GM12874 (cell line): Measurements from ENCODE around the gene PDE3A.

ENCODE experiments used
- TF ChIP-seq, protein P1 (sequence below): IDR thresholded peaks from 2 replicates; pipeline ENCODE4 v1.5.1; 2011; ENCODE audit warnings: low read depth, mild to moderate bottlenecking, control low read depth, low read length, moderate library complexity; ENCODE audit not compliant: insufficient read depth

Gene PDE3A

DNA sequence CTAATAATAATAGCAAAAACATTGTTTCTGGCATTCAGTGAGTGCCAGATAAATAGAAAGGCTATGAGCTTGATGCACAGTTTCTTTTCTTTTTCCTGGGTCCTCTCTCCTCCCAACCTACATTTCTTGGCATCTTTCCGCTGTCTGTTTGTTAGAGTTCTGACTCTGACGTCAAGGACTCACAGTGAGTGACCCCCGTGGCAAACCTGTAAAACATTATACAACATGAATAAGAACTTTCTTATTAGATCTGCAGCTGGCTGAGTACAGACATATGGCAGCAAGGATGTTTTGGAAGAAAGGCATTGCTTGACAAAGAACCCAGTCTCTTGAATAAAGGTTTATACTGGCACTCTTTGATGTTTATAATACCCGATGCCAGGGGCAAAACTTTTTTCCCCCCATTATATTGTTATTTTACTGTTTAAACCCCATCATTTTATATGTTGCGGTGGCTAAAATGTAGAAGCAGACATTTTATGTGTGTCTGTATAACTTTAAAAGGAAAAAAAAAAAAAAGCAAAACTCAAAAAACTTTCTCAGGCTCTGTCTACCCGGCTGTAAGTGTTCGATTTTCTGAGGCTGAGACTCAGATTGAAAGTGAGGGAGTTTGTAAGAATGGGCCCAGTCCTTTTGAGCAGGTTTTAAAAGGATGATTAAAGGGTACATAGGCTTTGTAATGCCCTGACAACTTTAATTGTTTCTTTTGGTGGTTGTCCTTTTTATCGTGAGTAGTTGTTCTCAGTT, 159.3 kb downstream of the PDE3A start:
- TF ChIP-seq, protein P1, sequence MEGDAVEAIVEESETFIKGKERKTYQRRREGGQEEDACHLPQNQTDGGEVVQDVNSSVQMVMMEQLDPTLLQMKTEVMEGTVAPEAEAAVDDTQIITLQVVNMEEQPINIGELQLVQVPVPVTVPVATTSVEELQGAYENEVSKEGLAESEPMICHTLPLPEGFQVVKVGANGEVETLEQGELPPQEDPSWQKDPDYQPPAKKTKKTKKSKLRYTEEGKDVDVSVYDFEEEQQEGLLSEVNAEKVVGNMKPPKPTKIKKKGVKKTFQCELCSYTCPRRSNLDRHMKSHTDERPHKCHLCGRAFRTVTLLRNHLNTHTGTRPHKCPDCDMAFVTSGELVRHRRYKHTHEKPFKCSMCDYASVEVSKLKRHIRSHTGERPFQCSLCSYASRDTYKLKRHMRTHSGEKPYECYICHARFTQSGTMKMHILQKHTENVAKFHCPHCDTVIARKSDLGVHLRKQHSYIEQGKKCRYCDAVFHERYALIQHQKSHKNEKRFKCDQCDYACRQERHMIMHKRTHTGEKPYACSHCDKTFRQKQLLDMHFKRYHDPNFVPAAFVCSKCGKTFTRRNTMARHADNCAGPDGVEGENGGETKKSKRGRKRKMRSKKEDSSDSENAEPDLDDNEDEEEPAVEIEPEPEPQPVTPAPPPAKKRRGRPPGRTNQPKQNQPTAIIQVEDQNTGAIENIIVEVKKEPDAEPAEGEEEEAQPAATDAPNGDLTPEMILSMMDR: no peak

DNA sequence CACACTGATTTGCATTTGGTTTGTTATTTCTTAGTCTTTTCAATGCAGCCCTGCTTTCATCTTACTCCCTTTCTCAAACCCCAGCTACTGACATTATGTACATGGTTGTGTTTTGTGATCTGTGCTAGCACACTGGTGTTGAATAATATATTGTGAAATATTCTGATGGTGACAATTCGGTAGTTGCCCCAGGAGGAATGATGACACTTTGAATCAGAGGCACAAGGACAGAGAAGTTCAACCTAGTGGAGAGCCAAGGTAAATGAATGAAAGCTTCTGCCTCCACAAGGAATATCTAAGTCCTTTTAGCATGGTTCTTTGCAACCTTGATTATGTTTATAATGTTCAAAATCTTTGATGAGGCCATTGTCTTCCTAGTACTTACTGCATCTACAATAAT, 159.9 kb downstream of the PDE3A start:
- TF ChIP-seq, protein P1: no peak

DNA sequence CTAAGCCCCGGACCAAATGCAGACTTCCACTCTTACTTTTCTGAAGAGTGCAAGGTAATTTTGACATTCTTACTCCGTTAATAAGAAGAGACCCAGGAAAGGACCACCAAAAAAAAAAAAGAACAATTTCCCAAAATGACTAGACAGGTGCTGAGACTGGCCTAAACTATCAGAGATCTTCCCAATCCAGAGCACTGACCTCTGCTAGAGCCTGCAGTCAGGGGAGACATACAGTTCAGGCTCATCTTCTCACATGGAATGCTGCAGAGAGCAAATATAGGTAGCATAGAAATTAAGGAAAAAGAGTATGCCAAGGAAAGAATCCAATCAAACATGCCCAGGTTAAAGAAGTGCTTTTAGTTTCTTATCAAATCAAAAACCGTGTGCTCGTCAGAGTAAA, 177.9 kb downstream of the PDE3A start:
- TF ChIP-seq, protein P1: no peak

DNA sequence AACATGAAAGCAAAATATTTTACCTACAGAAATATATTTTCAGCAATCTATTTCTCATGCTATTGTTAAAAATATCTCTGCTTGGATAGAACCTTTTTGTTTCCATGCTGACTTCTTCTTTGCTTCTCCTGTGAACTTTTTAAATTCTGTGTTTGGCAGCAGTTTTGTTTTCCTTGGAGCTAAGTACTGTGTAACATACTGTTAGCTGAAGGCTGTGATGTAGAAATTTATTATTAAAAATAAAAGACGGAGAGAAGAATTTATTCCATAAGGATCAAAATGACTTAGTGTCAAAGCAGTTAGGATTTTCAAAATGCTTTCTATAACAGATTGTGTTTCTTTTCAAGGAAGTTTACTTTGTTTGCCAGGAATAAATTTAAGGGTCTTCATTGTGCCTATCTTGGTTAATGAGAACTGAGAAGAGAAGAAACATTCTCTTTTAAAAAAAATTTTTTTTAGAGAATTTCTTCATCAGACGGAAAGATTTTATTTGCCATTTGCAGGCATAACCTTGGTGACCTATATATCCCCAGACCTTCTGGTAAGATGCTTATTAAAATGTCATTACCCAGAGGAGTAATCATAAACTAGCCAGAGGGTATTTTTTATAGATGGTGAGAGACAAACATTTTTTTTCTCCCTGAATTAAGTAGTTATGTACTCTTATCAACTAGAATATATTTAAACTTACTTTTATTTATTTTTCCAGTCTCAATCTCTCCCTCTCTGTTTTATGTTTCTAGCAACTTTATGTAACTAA, 179.7 kb downstream of the PDE3A start:
- TF ChIP-seq, protein P1: no peak

DNA sequence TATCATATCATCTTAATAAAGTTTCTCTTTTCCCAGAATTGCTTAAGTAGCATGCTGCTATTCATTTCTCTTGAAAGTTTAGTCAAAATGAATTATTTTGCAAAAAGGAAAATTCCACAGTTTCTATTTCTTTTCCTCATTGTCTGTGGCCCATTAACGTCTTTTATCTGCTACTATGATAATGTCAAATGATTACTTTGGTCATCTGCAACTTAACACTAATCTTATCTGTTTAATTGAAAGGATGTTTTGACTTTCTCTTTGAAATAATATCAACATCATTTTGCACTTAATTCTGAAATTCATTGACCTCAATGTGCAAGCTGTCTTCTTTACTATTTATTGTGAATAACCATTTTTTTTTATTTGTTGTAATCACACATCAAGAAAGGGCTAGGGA, 180.3 kb downstream of the PDE3A start:
- TF ChIP-seq, protein P1: no peak

DNA sequence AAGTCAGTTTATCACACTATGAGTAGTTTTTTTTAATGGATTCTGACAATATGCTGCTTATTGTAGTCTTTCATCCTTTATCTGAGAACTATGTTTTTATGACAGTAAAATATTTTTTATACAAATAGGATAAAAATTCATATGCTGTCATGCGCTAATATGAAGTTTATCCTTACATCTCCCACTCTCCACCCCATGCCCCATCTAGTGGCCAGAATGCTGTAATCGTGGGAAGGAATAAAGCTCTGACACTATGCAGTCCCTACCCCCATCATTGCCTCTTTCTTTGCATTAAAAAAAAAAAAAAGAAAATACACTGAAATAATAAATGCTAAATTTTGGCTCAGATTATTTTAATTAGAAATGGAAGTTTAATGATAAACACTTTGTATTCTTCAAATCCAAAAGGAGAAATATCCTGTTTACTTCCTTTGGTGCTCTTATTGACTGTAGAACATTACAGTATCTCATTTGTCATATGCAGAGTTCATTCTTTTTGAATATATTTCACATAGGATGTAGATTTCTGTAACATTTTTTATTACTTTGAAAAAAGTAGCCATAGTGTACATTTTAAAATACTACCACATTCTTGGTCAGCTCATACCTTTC, 180.9 kb downstream of the PDE3A start:
- TF ChIP-seq, protein P1: 0 out of 2 replicates have a peak, but pooled peaks have one; percentile 15

DNA sequence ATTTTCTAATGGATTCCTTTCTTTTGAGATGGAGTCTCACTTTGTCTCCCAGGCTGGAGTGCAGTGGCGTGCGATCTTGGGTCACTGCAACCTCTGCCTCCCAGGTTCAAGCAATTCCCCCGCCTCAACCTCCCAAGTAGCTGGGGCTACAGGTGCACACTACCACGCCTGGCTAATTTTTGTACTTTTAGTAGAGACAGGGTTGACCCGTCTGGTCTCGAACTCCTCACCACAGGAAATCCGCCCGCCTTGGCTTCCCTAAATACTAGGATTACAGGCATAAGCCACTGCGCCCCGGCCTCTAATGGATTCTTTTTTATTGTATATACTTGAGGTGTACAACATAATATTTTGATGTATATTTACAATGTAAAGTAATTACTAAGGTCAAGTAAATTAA, 186.7 kb downstream of the PDE3A start:
- TF ChIP-seq, protein P1: no peak
